BJ (cell line): ENCODE data around the gene FOXS1. TPM values are rescaled to one million over a fixed set of nuclear protein-coding genes. Genes with fewer than 3 reads are reported as not detected.
"Not testable (repeated sequence)": the region's sequence is repeated elsewhere in the genome, so short reads cannot be mapped to it uniquely, and the experiment has no call there.

Source experiments
- CTCF ChIA-PET: fragments of 350-600 bp; formaldehyde crosslinking; extraction: SDS; loops from one replicate; lab custom pipeline; 2021; ENCODE audit warnings: antibody characterized with exemption, inconsistent platforms; lab: Yijun Ruan, JAX
- POLR2A ChIA-PET: fragments of 300-600 bp; sonication (Branson Sonifier 250); formaldehyde crosslinking; extraction: SDS; loops from one replicate; lab custom pipeline; 2021; ENCODE audit warnings: antibody characterized with exemption; lab: Charles Lee
- DNase-seq: peaks from one replicate; pipeline ENCODE4 v3.0.0-alpha.2; 2011; ENCODE audit warnings: low read depth
- H3K27me3 ChIP-seq: 2 replicates; pipeline ENCODE4 v1.6.0; 2011; ENCODE audit warnings: low read length; ENCODE audit not compliant: control insufficient read depth, insufficient read depth
- H3K36me3 ChIP-seq: 2 replicates; pipeline ENCODE4 v1.5.1; 2011; ENCODE audit warnings: low read length; ENCODE audit not compliant: control insufficient read depth, insufficient read depth
- H3K4me3 ChIP-seq: 2 replicates; pipeline ENCODE4 v1.5.1; 2011; ENCODE audit warnings: low read depth, mild to moderate bottlenecking, control low read depth, low read length
- CTCF ChIP-seq: IDR thresholded peaks from 2 replicates; pipeline ENCODE4 v1.5.1; 2011; ENCODE audit warnings: low read depth, mild to moderate bottlenecking, control low read depth, inconsistent platforms, low read length, moderate library complexity; ENCODE audit not compliant: insufficient read depth
- polyA plus RNA-seq: library from polyadenylated mRNA; depleted of rRNA; stranded (reverse); fragments of >200 nt; gene quantifications from 2 replicates; pipeline ENCODE4 v1.2.3, GENCODE V29; 2011

FOXS1 gene
- polyA plus RNA-seq, 1 experiment = 0.05 TPM

GRCh38 chr20:31818376-31818908 is 27.0 kb downstream of the FOXS1 start:
- no peaks in the 10 kb centered on the region for H3K36me3 ChIP-seq
- POLR2A ChIA-PET = no interaction called here
- CTCF ChIA-PET = interaction anchor here (0.9 to 8.2 kb wide), 8 partner anchors 10 to 274 kb away, joined by 3 to 105 read pairs (median 7); partner anchors contain the start of gene PDRG1

GRCh38 chr20:31817461-31817860 is 27.9 kb downstream of the FOXS1 start:
- DNase-seq = no peak
- no peaks in the 10 kb centered on the region for H3K27me3 ChIP-seq
- ChIA-PET CTCF (interaction anchor here (0.6 to 4.0 kb wide), 9 partner anchors 9 to 275 kb away, joined by 3 to 27 read pairs (median 3); no protein-coding TSS in a partner anchor), POLR2A (no interaction called here)
- TF ChIP-seq CTCF = no peak
- no peaks in the 10 kb centered on the region for H3K36me3 ChIP-seq
- no peak overlapping the region for H3K4me3 ChIP-seq

More at GRCh38 chr20:31818376-31818908, 27.0 kb downstream of the FOXS1 start:
- DNase-seq = no peak
- no peaks in the 10 kb centered on the region for H3K27me3 ChIP-seq
- TF ChIP-seq CTCF = no peak
- no peak overlapping the region for H3K4me3 ChIP-seq

GRCh38 chr20:31816221-31816620 is 29.2 kb downstream of the FOXS1 start:
- ChIA-PET POLR2A (no interaction called here), CTCF (interaction anchor here (1.6 to 4.0 kb wide), 2 partner anchors 31 to 215 kb away, joined by 11 to 27 read pairs; no protein-coding TSS in a partner anchor)
- H3K4me3 ChIP-seq = no peak overlapping the region
- DNase-seq = no peak
- no peaks in the 10 kb centered on the region for H3K36me3 ChIP-seq
- no peak for TF ChIP-seq CTCF
- no peaks in the 10 kb centered on the region for H3K27me3 ChIP-seq

GRCh38 chr20:31815408-31816188 is 29.8 kb downstream of the FOXS1 start:
- no peak for DNase-seq

GRCh38 chr20:31814142-31814541 is 31.3 kb downstream of the FOXS1 start:
- H3K4me3 ChIP-seq, H3K36me3 ChIP-seq, DNase-seq, POLR2A ChIA-PET, H3K27me3 ChIP-seq: not testable (repeated sequence)
- CTCF ChIA-PET = interaction anchor here (1.0 to 1.6 kb wide), 4 partner anchors 8 to 39 kb away, joined by 3 to 11 read pairs (median 3); no protein-coding TSS in a partner anchor

More at GRCh38 chr20:31815408-31816188, 29.8 kb downstream of the FOXS1 start:
- ChIA-PET POLR2A (no interaction called here), CTCF (interaction anchor here (1.6 to 4.0 kb wide), 2 partner anchors 31 to 216 kb away, joined by 11 to 27 read pairs; no protein-coding TSS in a partner anchor)
- Histone ChIP-seq H3K36me3 (no peaks in the 10 kb centered on the region), H3K4me3 (no peak overlapping the region), H3K27me3 (no peaks in the 10 kb centered on the region)
- TF ChIP-seq CTCF = no peak
